GM21737 (cell line): ENCODE measurements around the gene RNF7.
"Not testable (repeated sequence)": the region's sequence is repeated elsewhere in the genome, so short reads cannot be mapped to it uniquely, and the experiment has no call there.

Source experiments
- ATAC-seq: cut with Tn5 transposase; IDR thresholded peaks from one replicate; pipeline ENCODE4 v1.9.1; 2021; ENCODE audit warnings: mild to moderate bottlenecking, moderate library complexity; ENCODE audit not compliant: unreplicated experiment

RNF7 gene

DNA sequence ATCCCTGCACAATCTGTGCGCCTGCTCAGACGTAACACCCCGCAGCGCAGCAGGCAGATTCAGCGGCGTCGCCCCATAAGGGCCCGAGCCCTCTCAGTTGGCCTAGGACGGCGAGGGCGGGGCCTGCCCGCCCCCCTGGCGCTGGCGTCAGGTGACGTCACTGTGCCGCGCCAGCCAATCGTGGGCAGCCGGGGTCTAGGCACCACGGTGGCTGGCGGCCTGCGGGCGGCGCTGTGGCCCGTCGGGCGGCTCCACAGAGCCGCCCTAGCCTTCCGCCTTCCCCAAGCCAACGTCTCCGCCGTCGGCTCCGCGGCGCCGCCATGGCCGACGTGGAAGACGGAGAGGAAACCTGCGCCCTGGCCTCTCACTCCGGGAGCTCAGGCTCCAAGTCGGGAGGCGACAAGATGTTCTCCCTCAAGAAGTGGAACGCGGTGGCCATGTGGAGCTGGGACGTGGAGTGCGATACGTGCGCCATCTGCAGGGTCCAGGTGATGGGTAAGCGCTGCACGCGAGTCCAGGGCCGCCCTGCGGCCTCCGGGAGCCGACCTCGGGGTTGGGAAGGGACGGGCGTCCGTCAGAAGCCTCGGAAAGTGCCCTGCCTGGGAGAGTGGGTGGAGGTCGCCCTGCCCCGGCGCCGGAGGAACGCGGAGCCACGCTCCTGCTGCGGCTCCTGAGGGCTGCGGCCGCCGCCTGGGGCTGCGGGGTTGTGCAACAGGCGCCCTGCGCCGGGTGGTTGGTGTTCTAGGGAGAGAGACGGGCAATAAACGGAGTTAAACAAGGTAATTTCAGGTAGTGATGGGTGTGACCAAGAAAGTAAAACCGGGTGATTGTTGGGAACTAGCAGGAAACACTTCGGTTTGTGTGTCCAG, at the start of gene RNF7:
RNF7 (plus strand) TSS at position 277 of the 869 bp plus-strand sequence; CDS start at position 321, 44 bp downstream.
- peak; percentile 91 for ATAC-seq

DNA sequence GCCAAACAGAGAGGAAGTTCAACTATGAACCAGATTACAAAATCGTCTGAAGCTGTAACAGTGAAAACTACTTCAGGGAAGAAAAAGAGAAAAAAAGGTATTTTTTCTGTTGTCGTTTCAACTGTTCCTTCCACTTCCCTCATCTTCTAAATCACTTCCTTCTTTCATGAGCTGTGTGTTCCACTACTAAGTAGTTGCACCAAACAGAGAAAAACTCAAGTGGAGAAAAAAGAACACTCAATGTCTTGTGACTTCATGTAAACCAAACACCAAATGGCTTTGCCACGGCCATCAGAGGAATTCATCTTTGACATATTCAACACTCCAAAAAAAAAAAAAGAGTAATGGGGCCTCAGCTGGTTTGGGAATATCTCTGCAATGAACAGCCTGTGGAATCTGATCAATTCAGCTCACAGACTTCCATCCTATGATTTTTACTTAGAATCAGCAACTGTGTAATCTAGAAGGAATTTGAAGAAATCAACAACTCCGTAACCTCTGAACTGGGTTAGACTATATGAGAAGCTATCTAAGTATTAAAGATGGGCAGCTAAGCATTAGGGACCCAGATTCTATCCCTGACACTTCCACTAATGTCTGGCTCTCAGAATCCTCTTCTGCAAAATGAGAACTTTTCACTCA, 47.5 kb upstream of the RNF7 start:
- no peak for ATAC-seq

DNA sequence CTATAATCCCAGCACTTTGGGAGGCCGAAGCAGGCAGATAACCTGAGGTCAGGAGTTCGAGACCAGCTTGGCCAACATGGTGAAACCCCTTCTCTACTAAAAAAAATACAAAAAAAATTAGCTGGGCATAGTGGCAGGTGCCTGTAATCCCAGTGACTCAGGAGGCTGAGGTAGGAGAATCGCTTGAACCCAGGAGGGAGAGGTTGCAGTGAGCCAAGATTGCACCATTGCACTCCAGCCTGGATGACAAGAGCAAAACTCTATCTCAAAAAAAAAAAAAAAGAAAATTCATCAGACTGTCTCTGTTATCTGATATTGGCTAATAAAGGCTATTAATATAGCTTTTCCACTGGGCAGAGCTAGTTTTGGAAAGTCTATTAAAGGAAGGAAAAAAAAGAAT, 46.6 kb upstream of the RNF7 start:
- not testable (repeated sequence) for ATAC-seq

GRCh38 chr3:141692973-141693372, 45.1 kb upstream of the RNF7 start:
- not testable (repeated sequence) for ATAC-seq

DNA sequence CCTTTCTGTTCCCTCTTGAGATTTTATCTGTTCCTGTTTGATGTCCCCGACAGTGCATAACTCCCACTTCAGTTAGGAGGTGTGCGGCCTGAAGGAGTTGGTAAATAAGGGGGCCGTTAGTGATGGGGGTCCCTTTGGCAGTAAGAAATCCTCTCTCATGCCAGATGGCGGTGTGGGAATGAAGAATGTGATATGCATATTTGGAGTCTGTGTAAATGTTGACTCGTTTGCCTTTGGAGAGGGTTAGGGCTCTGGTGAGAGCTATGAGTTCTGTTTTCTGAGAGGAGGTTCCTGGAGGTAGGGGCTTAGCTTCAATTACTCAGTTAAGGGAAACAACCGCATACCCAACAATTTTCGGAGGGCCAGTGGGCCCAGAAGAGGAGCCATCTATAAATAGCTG, 38.8 kb upstream of the RNF7 start:
- ATAC-seq: no peak

DNA sequence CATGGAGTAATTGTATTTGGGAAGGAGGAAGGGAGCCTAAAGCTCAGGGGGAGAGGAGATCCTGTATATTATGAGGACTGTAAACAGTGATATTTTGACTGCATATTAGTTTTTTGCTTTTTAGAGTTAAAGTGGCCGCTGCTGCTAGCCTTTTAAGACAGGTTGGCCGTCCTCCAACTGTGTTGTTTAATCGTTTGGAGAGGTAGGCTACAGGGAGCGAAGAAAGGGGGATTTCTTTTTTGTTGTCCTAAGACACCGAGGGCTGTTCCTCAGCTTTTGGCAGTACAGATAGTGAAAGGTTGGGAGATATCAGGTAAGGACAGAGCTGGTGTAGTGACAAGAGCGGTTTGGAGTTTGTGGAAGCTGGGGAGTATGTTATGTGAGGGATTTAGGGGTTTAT, 38.2 kb upstream of the RNF7 start:
- ATAC-seq: no peak

DNA sequence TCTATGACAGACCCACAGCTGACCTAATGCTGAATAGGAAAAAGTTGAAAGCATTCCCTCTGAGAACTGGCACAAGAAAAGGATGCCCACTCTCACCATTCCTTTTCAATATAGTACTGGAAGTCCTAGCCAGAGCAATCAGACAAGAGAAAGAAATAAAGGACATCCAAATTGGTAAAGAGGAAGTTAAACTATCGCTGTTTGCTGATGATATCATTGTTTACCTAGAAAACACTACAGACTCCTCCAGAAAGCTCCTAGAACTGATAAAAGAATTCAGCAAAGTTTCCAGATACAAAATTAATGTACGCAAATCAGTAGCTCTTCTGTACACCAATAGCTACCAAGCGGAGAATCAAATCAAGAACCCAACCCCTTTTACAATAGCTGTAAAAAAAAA, 34.7 kb upstream of the RNF7 start:
- ATAC-seq: not testable (repeated sequence)

GRCh38 chr3:141707741-141708203, 30.3 kb upstream of the RNF7 start:
- no peak for ATAC-seq

DNA sequence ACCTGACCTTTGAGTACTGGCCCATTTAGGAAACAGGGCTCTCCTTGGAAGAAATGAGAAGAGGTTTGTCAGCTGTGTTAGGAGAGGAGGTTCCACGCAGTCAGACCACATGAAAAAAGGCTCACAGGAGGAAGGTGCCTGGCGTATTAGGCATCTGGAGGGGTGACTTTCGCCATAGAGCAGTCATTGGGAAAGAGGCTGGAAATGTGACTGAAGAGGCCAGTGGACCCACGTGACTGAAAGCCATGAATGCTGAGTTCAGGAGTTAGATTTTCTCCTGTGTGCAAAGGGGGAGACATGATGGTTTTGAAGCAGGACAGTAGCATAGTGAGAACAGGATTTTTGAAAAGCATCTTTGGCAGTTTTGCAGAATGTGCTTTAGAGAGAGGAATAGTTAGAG, 29.7 kb upstream of the RNF7 start:
- ATAC-seq: no peak

DNA sequence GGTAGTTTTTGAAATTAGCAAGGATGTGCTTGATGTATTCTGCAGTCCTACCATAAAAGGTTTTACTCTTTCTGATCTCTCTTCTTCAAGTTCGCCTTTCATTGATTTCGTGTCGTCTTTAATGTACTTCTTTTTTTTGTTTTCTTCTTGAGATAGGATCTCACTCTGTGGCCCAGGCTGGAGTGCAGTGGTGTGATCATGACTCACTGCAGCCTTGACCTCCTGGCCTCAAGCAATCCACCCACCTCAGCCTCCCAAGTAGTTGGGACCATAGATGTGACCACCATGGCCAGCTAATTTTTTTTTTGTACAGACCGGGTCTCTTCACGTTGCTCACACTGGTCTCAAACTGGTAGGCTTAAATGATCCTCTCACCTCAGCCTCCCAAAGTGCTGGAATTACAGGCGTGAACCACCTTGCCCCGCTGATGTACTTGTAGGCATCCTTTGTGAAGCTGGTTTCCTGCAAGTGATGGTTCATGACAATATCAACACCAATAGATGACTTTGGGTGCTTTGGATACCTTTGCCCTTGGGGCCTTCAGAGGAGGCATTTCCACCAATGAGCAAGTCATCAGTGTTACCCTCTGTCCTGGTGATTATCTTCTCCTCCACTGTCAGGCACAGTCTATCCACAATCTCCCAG, 28.9 kb upstream of the RNF7 start:
- ATAC-seq: no peak

DNA sequence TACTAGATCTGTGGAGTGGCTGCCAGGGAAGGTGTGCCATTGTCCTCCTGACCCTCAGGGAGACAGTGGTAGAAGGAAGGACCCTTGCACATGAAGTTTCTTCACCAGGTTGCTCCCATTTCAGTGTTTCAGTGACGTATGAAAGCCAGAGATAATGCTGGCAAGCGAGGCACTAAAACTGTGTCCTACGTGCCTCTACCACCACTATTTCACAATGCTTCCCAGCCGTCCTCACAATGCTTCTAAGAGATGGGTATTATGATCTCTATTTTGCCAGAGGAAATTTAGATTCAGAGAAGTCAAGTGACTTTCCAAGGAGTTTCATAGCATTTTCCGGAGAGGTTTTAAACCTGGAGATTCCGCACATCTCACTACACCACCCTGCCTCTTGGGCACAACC, 28.0 kb upstream of the RNF7 start:
- ATAC-seq: no peak

DNA sequence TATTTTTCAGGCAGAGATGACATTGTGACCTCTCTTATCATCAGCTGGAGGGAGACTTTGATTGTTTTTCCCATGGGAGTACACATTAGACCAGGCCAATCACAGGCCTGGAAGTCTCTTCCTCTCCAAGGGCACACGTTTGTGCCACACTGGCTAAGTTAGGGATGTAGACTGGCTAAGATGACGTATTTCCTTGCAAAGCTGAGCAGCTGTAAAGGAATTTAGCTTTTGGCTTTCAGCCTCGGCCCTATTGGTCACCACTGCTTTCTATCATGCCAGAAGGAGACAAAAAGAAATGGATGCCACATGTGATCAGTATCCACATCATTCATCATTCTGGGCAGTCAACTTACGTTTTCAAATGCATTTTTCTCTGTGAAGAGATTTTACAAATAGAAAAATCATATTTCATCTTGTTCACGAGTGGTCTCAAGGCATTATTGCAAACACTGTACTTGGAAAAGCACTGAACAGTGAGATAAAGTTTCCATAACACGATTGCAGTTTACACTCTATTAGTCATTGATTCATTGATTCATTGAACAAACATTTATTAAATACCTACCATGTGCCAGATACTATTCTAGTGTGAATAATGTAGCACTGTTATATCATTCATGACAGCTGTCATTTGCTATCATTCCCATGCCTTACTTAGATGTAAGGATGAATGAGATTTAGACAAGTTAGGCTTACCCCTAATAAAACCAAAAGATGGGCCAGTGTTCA, 27.0 kb upstream of the RNF7 start:
- no peak for ATAC-seq

- no peak for ATAC-seq
These were observed 23.4 kb upstream of the RNF7 start for GRCh38 chr3:141714671-141715070.

DNA sequence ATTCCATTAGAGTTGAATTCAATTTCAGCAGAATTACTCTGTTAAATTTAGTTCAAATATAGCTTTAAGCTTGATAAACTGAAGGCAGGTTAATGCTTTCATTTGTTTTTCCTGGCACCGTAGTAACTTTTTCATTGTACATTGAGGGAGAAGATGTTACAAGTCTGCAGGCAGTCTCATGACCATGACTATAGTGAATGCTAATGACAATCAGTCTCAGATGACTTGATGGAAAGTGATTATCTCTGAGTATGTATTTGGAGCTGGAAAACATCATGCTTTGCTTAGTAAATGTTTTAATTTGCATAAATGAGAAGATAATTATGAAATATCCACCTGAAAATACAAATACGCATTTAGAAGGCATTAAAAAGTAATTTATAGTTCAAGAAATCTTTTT, 16.0 kb upstream of the RNF7 start:
- no peak for ATAC-seq

DNA sequence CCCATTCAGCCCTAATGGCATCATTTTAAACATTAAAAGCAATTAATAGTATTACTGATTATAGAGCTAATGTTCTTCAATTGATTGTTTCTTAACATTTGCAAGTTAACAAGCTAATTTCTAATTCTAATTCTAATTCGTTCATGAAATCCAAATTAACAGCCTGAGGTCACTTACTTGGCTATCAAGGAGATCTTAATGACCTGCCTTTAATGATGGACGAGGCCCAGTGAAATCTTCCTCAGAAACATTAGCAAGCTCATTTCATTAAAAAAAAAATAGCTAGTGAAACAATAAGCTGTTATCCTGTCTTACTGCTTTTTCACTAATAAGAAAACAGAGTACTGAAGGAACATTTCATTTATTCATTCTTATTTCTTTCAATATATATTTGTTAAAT, 15.4 kb upstream of the RNF7 start:
- ATAC-seq: no peak

- no peak for ATAC-seq
These were observed 14.8 kb upstream of the RNF7 start for GRCh38 chr3:141723255-141723654.

DNA sequence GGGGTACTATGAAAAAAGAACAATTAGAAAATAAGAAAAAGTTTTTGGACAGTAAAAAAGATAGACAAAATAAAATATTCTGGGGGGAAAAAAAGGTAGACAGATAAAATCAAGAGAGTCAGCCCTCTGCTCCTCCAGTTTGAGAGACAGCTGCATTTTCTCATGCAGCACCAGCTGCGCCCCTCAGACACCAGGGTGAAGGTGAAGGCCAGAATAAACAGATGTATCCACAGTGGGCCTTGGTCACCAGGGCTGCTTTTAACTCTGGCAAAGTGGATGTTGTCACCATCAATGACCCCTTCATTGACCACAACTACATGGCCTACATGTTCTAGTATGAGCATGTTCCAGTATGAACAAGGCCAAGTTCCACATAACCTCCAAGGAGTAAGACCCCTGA, 13.9 kb upstream of the RNF7 start:
- ATAC-seq: no peak

GRCh38 chr3:141725036-141725435, 13.1 kb upstream of the RNF7 start:
- ATAC-seq: no peak

DNA sequence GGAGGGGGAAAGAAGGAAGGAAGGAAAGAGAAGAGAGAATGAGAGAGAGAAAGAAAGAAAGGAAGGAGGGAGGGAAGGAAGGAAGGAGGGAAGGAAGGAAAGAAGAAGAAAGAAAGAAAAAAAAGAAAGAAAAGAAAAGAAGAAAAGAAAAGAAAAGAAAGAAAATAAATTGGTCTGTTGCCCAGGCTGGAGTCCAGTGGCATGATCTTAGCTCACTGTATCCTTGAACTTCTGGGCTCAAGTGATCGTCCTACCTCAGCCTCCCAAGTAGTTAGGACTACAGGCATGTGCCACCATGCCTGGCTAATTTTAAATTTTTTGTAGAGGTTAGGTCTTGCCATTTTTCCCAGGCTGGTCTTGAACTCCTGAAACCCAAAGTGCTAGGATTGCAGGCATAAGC, 11.6 kb upstream of the RNF7 start:
- no peak for ATAC-seq

GRCh38 chr3:141728355-141728892, 9.7 kb upstream of the RNF7 start:
- no peak for ATAC-seq

GRCh38 chr3:141729240-141729639, 8.9 kb upstream of the RNF7 start:
- ATAC-seq: no peak
